MM.1S (cell line): ENCODE measurements around the gene RPP21.

ENCODE experiments used
- DNase-seq: peaks from one replicate; pipeline ENCODE4 v3.0.0-alpha.2; 2015
- H2AFZ ChIP-seq: fragments of 300-600 bp; sonication (generic); 2 replicates; pipeline ENCODE4 v1.6.0; 2016; ENCODE audit warnings: antibody characterized with exemption, low read length
- H3F3A ChIP-seq: fragments of 300-600 bp; sonication (generic); 2 replicates; pipeline ENCODE4 v1.6.1; 2016; ENCODE audit warnings: mild to moderate bottlenecking, antibody characterized with exemption, low read length, moderate library complexity, mixed read lengths; ENCODE audit not compliant: insufficient read depth
- H3K27ac ChIP-seq: fragments of 300-600 bp; sonication (generic); 2 replicates; pipeline ENCODE4 v1.5.1; 2016; ENCODE audit warnings: mild to moderate bottlenecking, low read length
- H3K27me3 ChIP-seq: fragments of 300-600 bp; sonication (generic); replicated peaks from 2 replicates; pipeline ENCODE4 v1.6.0; 2016; ENCODE audit warnings: low read length; ENCODE audit not compliant: insufficient read depth
- H3K36me3 ChIP-seq: fragments of 300-600 bp; sonication (generic); replicated peaks from 2 replicates; pipeline ENCODE4 v1.6.1; 2016; ENCODE audit warnings: mild to moderate bottlenecking, low read length, mixed read lengths; ENCODE audit not compliant: insufficient read depth
- H3K4me1 ChIP-seq: fragments of 300-600 bp; sonication (generic); 2 replicates; pipeline ENCODE4 v1.6.1; 2016; ENCODE audit warnings: low read length, mixed read lengths
- H3K4me2 ChIP-seq: fragments of 300-600 bp; sonication (generic); 2 replicates; pipeline ENCODE4 v1.6.0; 2016; ENCODE audit warnings: low read depth, low read length
- H3K4me3 ChIP-seq: fragments of 300-600 bp; sonication (generic); 2 replicates; pipeline ENCODE4 v1.5.1; 2016; ENCODE audit warnings: low read length, mixed read lengths
- H3K79me2 ChIP-seq: fragments of 300-600 bp; sonication (generic); 2 replicates; pipeline ENCODE4 v1.6.1; 2016; ENCODE audit warnings: mixed run types, low read length, mixed read lengths
- H3K9ac ChIP-seq: fragments of 300-600 bp; sonication (generic); 2 replicates; pipeline ENCODE4 v1.6.1; 2016; ENCODE audit warnings: low read length, mixed read lengths
- H3K9me2 ChIP-seq: fragments of 300-600 bp; sonication (generic); replicated peaks from 2 replicates; pipeline ENCODE4 v1.6.1; 2016; ENCODE audit warnings: mild to moderate bottlenecking, low read length, mixed read lengths; ENCODE audit not compliant: insufficient read depth
- H3K9me3 ChIP-seq: fragments of 300-600 bp; sonication (generic); replicated peaks from 2 replicates; pipeline ENCODE4 v1.6.1; 2016; ENCODE audit warnings: mild to moderate bottlenecking, low read length, mixed read lengths; ENCODE audit not compliant: insufficient read depth
- H4K20me1 ChIP-seq: fragments of 300-600 bp; sonication (generic); 2 replicates; pipeline ENCODE4 v1.6.1; 2016; ENCODE audit warnings: mild to moderate bottlenecking, low read length, moderate library complexity, mixed read lengths; ENCODE audit not compliant: insufficient read depth
- CTCF ChIP-seq: fragments of 300-600 bp; sonication (generic); IDR thresholded peaks from 2 replicates; pipeline ENCODE4 v1.5.1; 2016; ENCODE audit warnings: antibody characterized with exemption, low read length, mixed read lengths
- EZH2 ChIP-seq: fragments of 300-600 bp; sonication (generic); optimal IDR thresholded peaks from 2 replicates; pipeline ENCODE3; 2017; ENCODE audit warnings: low read depth, mild to moderate bottlenecking, antibody characterized with exemption, low read length, mixed read lengths
- EZH2phosphoT487 ChIP-seq: fragments of 300-600 bp; sonication (generic); IDR thresholded peaks from 2 replicates; pipeline ENCODE4 v1.6.1; 2018; ENCODE audit warnings: antibody characterized with exemption, low read length

RPP21 gene

GRCh38 chr6:30391240-30391639 lies 46.3 kb downstream of the RPP21 start:
- no peaks in the 10 kb centered on the region for H3K9me2 ChIP-seq
- TF ChIP-seq CTCF (no peak), EZH2 (no peak), EZH2phosphoT487 (no peak)
- H3K4me3 ChIP-seq, result no peak overlapping the region
- H3K27ac ChIP-seq, result no peak overlapping the region
- no peak for DNase-seq
- H3K9ac ChIP-seq, result no peak overlapping the region
- H3K4me2 ChIP-seq, result no peak overlapping the region
- H3K27me3 ChIP-seq, result 0 out of 2 replicates have a peak, but pooled peaks cover 19% of the 10 kb centered on the region
- no peaks in the 10 kb centered on the region for H3K36me3 ChIP-seq
- H3F3A ChIP-seq, result no peaks in the 10 kb centered on the region
- H3K79me2 ChIP-seq, result no peaks in the 10 kb centered on the region
- H3K9me3 ChIP-seq, result no peaks in the 10 kb centered on the region
- H2AFZ ChIP-seq, result no peak overlapping the region
- no peaks in the 10 kb centered on the region for H3K4me1 ChIP-seq
- H4K20me1 ChIP-seq, result no peaks in the 10 kb centered on the region

- H2AFZ ChIP-seq, result no peak overlapping the region
- H3K9me2 ChIP-seq, result no peaks in the 10 kb centered on the region
- DNase-seq, result no peak
- no peak overlapping the region for H3K4me2 ChIP-seq
- H3K9ac ChIP-seq, result no peak overlapping the region
- TF ChIP-seq EZH2phosphoT487 (no peak), EZH2 (no peak), CTCF (no peak)
- H3F3A ChIP-seq, result no peaks in the 10 kb centered on the region
- H3K36me3 ChIP-seq, result no peaks in the 10 kb centered on the region
- no peak overlapping the region for H3K27ac ChIP-seq
- 0 out of 2 replicates have a peak, but pooled peaks cover 20% of the 10 kb centered on the region for H3K27me3 ChIP-seq
- H3K4me3 ChIP-seq, result no peak overlapping the region
- H3K9me3 ChIP-seq, result no peaks in the 10 kb centered on the region
- H3K79me2 ChIP-seq, result no peaks in the 10 kb centered on the region
- H4K20me1 ChIP-seq, result no peaks in the 10 kb centered on the region
- H3K4me1 ChIP-seq, result no peaks in the 10 kb centered on the region
These were observed 49.2 kb downstream of the RPP21 start for GRCh38 chr6:30394139-30394538.
